KMS-11 (cell line): ENCODE results near the gene NPW.

Experiments
- H2AFZ ChIP-seq: fragments of 200-600 bp; sonication (generic); 2 replicates; pipeline ENCODE4 v1.6.1; 2016; ENCODE audit warnings: antibody characterized with exemption, mixed run types, low read depth
- H3K27ac ChIP-seq: fragments of 200-600 bp; sonication (generic); 2 replicates; pipeline ENCODE4 v1.6.1; 2016; ENCODE audit warnings: mild to moderate bottlenecking, mixed run types
- H3K27me3 ChIP-seq: fragments of 200-600 bp; sonication (generic); 2 replicates; pipeline ENCODE4 v1.6.1; 2017; ENCODE audit warnings: mild to moderate bottlenecking, low read depth, mixed run types, moderate library complexity; ENCODE audit not compliant: insufficient read depth
- H3K36me3 ChIP-seq: fragments of 200-600 bp; sonication (generic); 2 replicates; pipeline ENCODE4 v1.6.1; 2017; ENCODE audit warnings: mild to moderate bottlenecking, mixed run types; ENCODE audit not compliant: insufficient read depth
- H3K4me1 ChIP-seq: fragments of 200-600 bp; sonication (generic); 2 replicates; pipeline ENCODE4 v1.6.1; 2016; ENCODE audit warnings: mild to moderate bottlenecking, low read depth, mixed run types; ENCODE audit not compliant: poor library complexity, severe bottlenecking
- H3K4me2 ChIP-seq: fragments of 200-600 bp; sonication (generic); 2 replicates; pipeline ENCODE4 v1.7.0; 2016; ENCODE audit warnings: mild to moderate bottlenecking, mixed run types
- H3K4me3 ChIP-seq: fragments of 200-600 bp; sonication (generic); IDR thresholded peaks from 2 replicates; pipeline ENCODE4 v1.6.1; 2017; ENCODE audit warnings: low read depth, low read length, mixed read lengths; ENCODE audit not compliant: insufficient read depth
- H3K79me2 ChIP-seq: fragments of 200-600 bp; sonication (generic); 2 replicates; pipeline ENCODE4 v1.6.1; 2016; ENCODE audit warnings: low read depth, mixed run types; ENCODE audit not compliant: insufficient read depth
- H3K9ac ChIP-seq: fragments of 200-600 bp; sonication (generic); 2 replicates; pipeline ENCODE4 v1.6.1; 2016; ENCODE audit warnings: mild to moderate bottlenecking, mixed run types
- H4K20me1 ChIP-seq: fragments of 200-600 bp; sonication (generic); 2 replicates; pipeline ENCODE4 v1.6.1; 2016; ENCODE audit warnings: mild to moderate bottlenecking, mixed run types; ENCODE audit not compliant: insufficient read depth
- CTCF ChIP-seq: fragments of 200-600 bp; sonication (generic); conservative IDR thresholded peaks from 2 replicates; pipeline ENCODE4 v1.6.1; 2017; ENCODE audit warnings: low read depth, mild to moderate bottlenecking, antibody characterized with exemption, low read length, moderate library complexity, mixed read lengths

Gene NPW

GRCh38 chr16:2034696-2035430, 15.3 kb downstream of the NPW start:
- Histone ChIP-seq H3K36me3 (no peaks in the 10 kb centered on the region), H3K9ac (no peak overlapping the region), H3K4me2 (no peak overlapping the region), H3K27me3 (no peaks in the 10 kb centered on the region), H3K4me1 (peaks cover 14% of the 10 kb centered on the region), H3K27ac (no peak overlapping the region), H2AFZ (no peak overlapping the region), H3K79me2 (no peaks in the 10 kb centered on the region), H3K4me3 (no peak overlapping the region), H4K20me1 (no peaks in the 10 kb centered on the region)
- no peak for TF ChIP-seq CTCF

GRCh38 chr16:2035431-2036199, 16.0 kb downstream of the NPW start:
- no peak for TF ChIP-seq CTCF
- H3K9ac ChIP-seq: no peak overlapping the region
- H3K4me3 ChIP-seq: no peak overlapping the region
- H2AFZ ChIP-seq: no peak overlapping the region
- no peaks in the 10 kb centered on the region for H4K20me1 ChIP-seq
- peaks cover 14% of the 10 kb centered on the region for H3K4me1 ChIP-seq
- H3K27ac ChIP-seq: no peak overlapping the region
- no peaks in the 10 kb centered on the region for H3K36me3 ChIP-seq
- no peak overlapping the region for H3K4me2 ChIP-seq
- no peaks in the 10 kb centered on the region for H3K79me2 ChIP-seq
- H3K27me3 ChIP-seq: no peaks in the 10 kb centered on the region

- no peak for TF ChIP-seq CTCF
- no peaks in the 10 kb centered on the region for H3K27me3 ChIP-seq
- no peak overlapping the region for H3K27ac ChIP-seq
- H3K36me3 ChIP-seq: no peaks in the 10 kb centered on the region
- H2AFZ ChIP-seq: no peak overlapping the region
- H4K20me1 ChIP-seq: no peaks in the 10 kb centered on the region
- H3K4me2 ChIP-seq: no peak overlapping the region
- H3K4me1 ChIP-seq: peaks cover 14% of the 10 kb centered on the region
- no peak overlapping the region for H3K4me3 ChIP-seq
- no peaks in the 10 kb centered on the region for H3K79me2 ChIP-seq
- H3K9ac ChIP-seq: no peak overlapping the region
These were observed 16.8 kb downstream of the NPW start for GRCh38 chr16:2036200-2036966.

- Histone ChIP-seq H3K27me3 (no peaks in the 10 kb centered on the region), H3K4me1 (peaks cover 7% of the 10 kb centered on the region), H4K20me1 (no peaks in the 10 kb centered on the region), H3K4me2 (no peak overlapping the region), H3K9ac (no peak overlapping the region), H3K4me3 (no peak overlapping the region), H3K36me3 (no peaks in the 10 kb centered on the region), H3K79me2 (no peaks in the 10 kb centered on the region), H3K27ac (no peak overlapping the region), H2AFZ (no peak overlapping the region)
- TF ChIP-seq CTCF: no peak
These were observed 17.5 kb downstream of the NPW start for GRCh38 chr16:2037115-2037514.
